ENCODE measurements around the gene PAX2. TPM values are rescaled to one million over a fixed set of nuclear protein-coding genes. Genes with fewer than 3 reads are reported as not detected.

The PAX2 gene
- total and polyA plus RNA-seq, 2 of the 8 experiments (the other 6 are each of a cell fraction or from before 2014, with no cell fraction given): 0.02 TPM; not detected in 1

DNA sequence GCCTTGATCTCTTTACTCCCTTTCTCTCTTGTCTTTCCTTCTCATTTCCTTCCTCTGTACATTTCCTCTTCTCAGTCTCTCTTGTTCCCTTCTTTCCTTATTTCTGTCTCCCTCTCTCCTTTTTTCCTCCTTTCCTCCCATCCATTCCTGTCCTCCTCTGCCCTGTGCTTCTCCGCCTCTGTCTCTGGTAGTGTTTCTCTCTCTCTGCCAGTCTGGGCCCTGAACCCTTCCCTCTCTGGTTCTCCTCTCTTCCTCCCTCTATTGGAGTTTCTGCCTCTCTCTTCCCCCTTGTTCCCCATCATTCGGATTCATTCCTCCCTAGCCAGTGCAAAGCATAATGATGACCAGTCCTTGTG is 13.2 kb upstream of the PAX2 start:
- 22% methylated on average over 2 of the region's 2 CpGs; no CpG with 5 or more reads in 1 of the 2 experiments for WGBS, 2 experiments (ENCODE audit: extremely low coverage in 1 of 2, insufficient coverage in 1 of 2, insufficient read length in 1 of 2, insufficient replicate concordance in 2 of 2, low coverage in 1 of 2, low lambda C conversion rate in 2 of 2, missing lambda C conversion rate in 1 of 2)
- H2BK15ac ChIP-seq (ENCODE audit: low read length): peak overlapping the region; percentile 83; the same call in 1 of the 2 replicates
- H3K23me2 ChIP-seq (ENCODE audit: low read depth, low read length): peaks cover 8% of the 10 kb centered on the region; the same call in 1 of the 2 replicates
- peaks cover 97 to 100% (median 99%) of the 10 kb centered on the region in 4 experiments for H3K27me3 ChIP-seq (replicated peaks in 1 of 4; ENCODE audit: control insufficient read depth in 3 of 4, extremely low read depth in 1 of 4, insufficient read depth in 3 of 4, low read length in 3 of 4)
- H3K4me1 ChIP-seq (replicated peaks in 1 of 4; ENCODE audit: control insufficient read depth in 3 of 4, insufficient read depth in 4 of 4, low read length in 3 of 4): peaks cover 5 to 18% (median 12%) of the 10 kb centered on the region in 4 experiments
- H2BK5ac ChIP-seq (ENCODE audit: low read depth, low read length): no peak overlapping the region
- H4K20me1 ChIP-seq (replicated peaks in 1 of 2; ENCODE audit: control insufficient read depth in 1 of 2, insufficient read depth in 2 of 2, low read length in 2 of 2): peaks cover 25 to 46% of the 10 kb centered on the region in 2 experiments
- TF ChIP-seq TAF1 (IDR thresholded peaks at IDR 0.05; ENCODE audit: low read depth, low read length) (no peak), RNF2 (IDR thresholded peaks at IDR 0.05; ENCODE audit: borderline replicate concordance, low read depth, low read length, missing control alignments, poor library complexity, severe bottlenecking) (peak; percentile 50), CHD2 (IDR thresholded peaks at IDR 0.05; ENCODE audit: low read length) (no peak), JUND (IDR thresholded peaks at IDR 0.05; ENCODE audit: low read length) (no peak)
- H3K18ac ChIP-seq (ENCODE audit: extremely low read depth, low read length): no peak overlapping the region; the same call in 1 of the 2 replicates
- H3K79me2 ChIP-seq (ENCODE audit: control insufficient read depth in 1 of 2, insufficient read depth in 2 of 2, low read length in 2 of 2): no peaks in the 10 kb centered on the region
- no peak overlapping the region for H3K27ac ChIP-seq (ENCODE audit: low read depth, low read length)
- H3K9me3 ChIP-seq (ENCODE audit: insufficient read depth in 2 of 2, low read depth in 1 of 2, low read length in 1 of 2): no peaks in the 10 kb centered on the region
- H2BK120ac ChIP-seq (replicated peaks; ENCODE audit: low read depth, low read length): no peak overlapping the region
- no peak overlapping the region for H2BK12ac ChIP-seq (ENCODE audit: low read depth, low read length)
- H4K5ac ChIP-seq (ENCODE audit: insufficient read length, low read depth, low read length): no peak overlapping the region
- peak overlapping the region in 1 of 2 experiments; percentile 31; a peak in 1 of 4 replicates for H3K4me2 ChIP-seq (ENCODE audit: insufficient read depth in 1 of 2, low read depth in 2 of 2, low read length in 2 of 2)
- no peak overlapping the region for H2BK20ac ChIP-seq (ENCODE audit: low read length)
- no peaks in the 10 kb centered on the region for H3K79me1 ChIP-seq (ENCODE audit: low read depth, low read length)
- ChIA-PET CTCF (ENCODE audit: partially characterized antibody) (interaction anchor here (0.8 to 3.3 kb wide), 4 partner anchors 11 to 162 kb away, joined by 3 to 33 read pairs (median 3); partner anchors contain the start of gene PAX2), POLR2A (ENCODE audit: partially characterized antibody) (no interaction called here)
- no peak overlapping the region for H3K4ac ChIP-seq (replicated peaks; ENCODE audit: insufficient read length, low read depth, low read length)
- H3K14ac ChIP-seq (ENCODE audit: insufficient read length): no peak overlapping the region
- no peak overlapping the region for H2AFZ ChIP-seq (ENCODE audit: low read length)
- H3K36me3 ChIP-seq (ENCODE audit: control insufficient read depth in 2 of 4, insufficient read depth in 4 of 4, low read length in 3 of 4): peaks cover 0 to 10% (median 0%) of the 10 kb centered on the region in 4 experiments; a peak in 1 of 8 replicates
- H3K23ac ChIP-seq (ENCODE audit: insufficient read length): no peak overlapping the region
- no peak for FAIRE-seq
- no peak overlapping the region for H4K91ac ChIP-seq (replicated peaks; ENCODE audit: insufficient read length, low read length)
- DNase-seq (ENCODE audit: low read depth in 1 of 2, low spot score in 2 of 2): no peak
- peak overlapping the region; percentile 70; the same call in 1 of the 2 replicates for H2AK5ac ChIP-seq (ENCODE audit: low read depth, low read length)
- no peak overlapping the region for H3K4me3 ChIP-seq (ENCODE audit: extremely low read depth in 1 of 4, insufficient read depth in 2 of 4, low read depth in 3 of 4, low read length in 4 of 4)
- no peak overlapping the region; a peak in 1 of 7 replicates for H3K9ac ChIP-seq (replicated peaks in 1 of 4; ENCODE audit: extremely low read depth in 1 of 4, low read depth in 3 of 4, low read length in 3 of 4)
- no peak overlapping the region for H4K8ac ChIP-seq (ENCODE audit: extremely low read depth, insufficient read depth, low read length)
- no peak overlapping the region for H3K56ac ChIP-seq (replicated peaks; ENCODE audit: insufficient read length, low read depth, low read length)

Measured in H1 (cell line).